Measurements from ENCODE around the gene UBAC1.
A peak's percentile ranks its signal among the peaks of the same experiment; 100 is the strongest.
"Not testable (repeated sequence)": the region's sequence is repeated elsewhere in the genome, so short reads cannot be mapped to it uniquely, and the experiment has no call there.

Gene UBAC1

GRCh38 chr9:135959814-135960213 is 1.4 kb downstream of the UBAC1 start:
- peak overlapping the region; percentile 71 for H3K4me3 ChIP-seq (ENCODE audit: low read length)
- H3K27ac ChIP-seq (ENCODE audit: low read depth, low read length) = no peak overlapping the region
- no peaks in the 10 kb centered on the region for H3K4me1 ChIP-seq (ENCODE audit: control insufficient read depth, insufficient read depth, low read length)
- no peaks in the 10 kb centered on the region for H3K36me3 ChIP-seq (ENCODE audit: control insufficient read depth, insufficient read depth, low read length)
- no peak overlapping the region for H3K9ac ChIP-seq (ENCODE audit: low read length)
- no peaks in the 10 kb centered on the region for H3K27me3 ChIP-seq (ENCODE audit: control insufficient read depth, insufficient read depth, low read length)

- Histone ChIP-seq H3K36me3 (ENCODE audit: control insufficient read depth, insufficient read depth, low read length) (peaks cover 4% of the 10 kb centered on the region), H3K4me3 (ENCODE audit: low read length) (no peak overlapping the region), H3K4me1 (ENCODE audit: control insufficient read depth, insufficient read depth, low read length) (no peaks in the 10 kb centered on the region), H3K27me3 (ENCODE audit: control insufficient read depth, insufficient read depth, low read length) (no peaks in the 10 kb centered on the region), H3K9ac (ENCODE audit: low read length) (no peak overlapping the region), H3K27ac (ENCODE audit: low read depth, low read length) (no peak overlapping the region)
Observed at GRCh38 chr9:135958485-135958884, 2.7 kb downstream of the UBAC1 start.

- Histone ChIP-seq H3K4me3 (ENCODE audit: low read length) (no peak overlapping the region), H3K36me3 (ENCODE audit: control insufficient read depth, insufficient read depth, low read length) (peaks cover 12% of the 10 kb centered on the region), H3K4me1 (ENCODE audit: control insufficient read depth, insufficient read depth, low read length) (no peaks in the 10 kb centered on the region), H3K27ac (ENCODE audit: low read depth, low read length) (no peak overlapping the region), H3K27me3 (ENCODE audit: control insufficient read depth, insufficient read depth, low read length) (no peaks in the 10 kb centered on the region), H3K9ac (ENCODE audit: low read length) (no peak overlapping the region)
Observed at GRCh38 chr9:135957431-135957830, 3.7 kb downstream of the UBAC1 start.

- H3K36me3 ChIP-seq (ENCODE audit: control insufficient read depth, insufficient read depth, low read length) = peaks cover 14% of the 10 kb centered on the region
- no peak overlapping the region for H3K9ac ChIP-seq (ENCODE audit: low read length)
- H3K27me3 ChIP-seq (ENCODE audit: control insufficient read depth, insufficient read depth, low read length) = no peaks in the 10 kb centered on the region
- H3K4me3 ChIP-seq (ENCODE audit: low read length) = no peak overlapping the region
- no peaks in the 10 kb centered on the region for H3K4me1 ChIP-seq (ENCODE audit: control insufficient read depth, insufficient read depth, low read length)
- H3K27ac ChIP-seq (ENCODE audit: low read depth, low read length) = no peak overlapping the region
Observed at GRCh38 chr9:135956802-135957174, 4.4 kb downstream of the UBAC1 start.

- Histone ChIP-seq H3K27me3 (ENCODE audit: control insufficient read depth, insufficient read depth, low read length) (no peaks in the 10 kb centered on the region), H3K27ac (ENCODE audit: low read depth, low read length) (no peak overlapping the region), H3K4me3 (ENCODE audit: low read length) (no peak overlapping the region), H3K4me1 (ENCODE audit: control insufficient read depth, insufficient read depth, low read length) (no peaks in the 10 kb centered on the region), H3K9ac (ENCODE audit: low read length) (no peak overlapping the region), H3K36me3 (ENCODE audit: control insufficient read depth, insufficient read depth, low read length) (peaks cover 14% of the 10 kb centered on the region)
Observed at GRCh38 chr9:135955934-135956801, 5.0 kb downstream of the UBAC1 start.

- peaks cover 16% of the 10 kb centered on the region for H3K36me3 ChIP-seq (ENCODE audit: control insufficient read depth, insufficient read depth, low read length)
- H3K4me3 ChIP-seq (ENCODE audit: low read length) = no peak overlapping the region
- no peak overlapping the region for H3K27ac ChIP-seq (ENCODE audit: low read depth, low read length)
Observed at GRCh38 chr9:135952664-135953206, 8.4 kb downstream of the UBAC1 start.

GRCh38 chr9:135951889-135952663 is 9.1 kb downstream of the UBAC1 start:
- no peaks in the 10 kb centered on the region for H3K4me1 ChIP-seq (ENCODE audit: control insufficient read depth, insufficient read depth, low read length)
- no peak overlapping the region for H3K27ac ChIP-seq (ENCODE audit: low read depth, low read length)
- no peak overlapping the region for H3K4me3 ChIP-seq (ENCODE audit: low read length)
- peaks cover 16% of the 10 kb centered on the region for H3K36me3 ChIP-seq (ENCODE audit: control insufficient read depth, insufficient read depth, low read length)
- no peaks in the 10 kb centered on the region for H3K27me3 ChIP-seq (ENCODE audit: control insufficient read depth, insufficient read depth, low read length)
- no peak overlapping the region for H3K9ac ChIP-seq (ENCODE audit: low read length)

More at GRCh38 chr9:135952664-135953206, 8.4 kb downstream of the UBAC1 start:
- Histone ChIP-seq H3K9ac (ENCODE audit: low read length) (no peak overlapping the region), H3K27me3 (ENCODE audit: control insufficient read depth, insufficient read depth, low read length) (no peaks in the 10 kb centered on the region), H3K4me1 (ENCODE audit: control insufficient read depth, insufficient read depth, low read length) (no peaks in the 10 kb centered on the region)

GRCh38 chr9:135951310-135951709 is 9.9 kb downstream of the UBAC1 start:
- peaks cover 18% of the 10 kb centered on the region for H3K36me3 ChIP-seq (ENCODE audit: control insufficient read depth, insufficient read depth, low read length)
- H3K27me3 ChIP-seq (ENCODE audit: control insufficient read depth, insufficient read depth, low read length); H3K4me1 ChIP-seq (ENCODE audit: control insufficient read depth, insufficient read depth, low read length); H3K4me3 ChIP-seq (ENCODE audit: low read length); H3K27ac ChIP-seq (ENCODE audit: low read depth, low read length); H3K9ac ChIP-seq (ENCODE audit: low read length): not testable (repeated sequence)

GRCh38 chr9:135950841-135951240 is 10.3 kb downstream of the UBAC1 start:
- not testable (repeated sequence) for H3K4me3 ChIP-seq (ENCODE audit: low read length); H3K27ac ChIP-seq (ENCODE audit: low read depth, low read length); H3K27me3 ChIP-seq (ENCODE audit: control insufficient read depth, insufficient read depth, low read length); H3K9ac ChIP-seq (ENCODE audit: low read length); H3K4me1 ChIP-seq (ENCODE audit: control insufficient read depth, insufficient read depth, low read length)
- H3K36me3 ChIP-seq (ENCODE audit: control insufficient read depth, insufficient read depth, low read length) = peaks cover 23% of the 10 kb centered on the region

GRCh38 chr9:135950135-135950682 is 11.0 kb downstream of the UBAC1 start:
- H3K27me3 ChIP-seq (ENCODE audit: control insufficient read depth, insufficient read depth, low read length) = no peaks in the 10 kb centered on the region
- no peak overlapping the region for H3K27ac ChIP-seq (ENCODE audit: low read depth, low read length)
- H3K9ac ChIP-seq (ENCODE audit: low read length) = no peak overlapping the region
- no peak overlapping the region for H3K4me3 ChIP-seq (ENCODE audit: low read length)
- H3K36me3 ChIP-seq (ENCODE audit: control insufficient read depth, insufficient read depth, low read length) = peaks cover 29% of the 10 kb centered on the region
- no peaks in the 10 kb centered on the region for H3K4me1 ChIP-seq (ENCODE audit: control insufficient read depth, insufficient read depth, low read length)

- Histone ChIP-seq H3K27me3 (ENCODE audit: control insufficient read depth, insufficient read depth, low read length) (no peaks in the 10 kb centered on the region), H3K36me3 (ENCODE audit: control insufficient read depth, insufficient read depth, low read length) (peaks cover 31% of the 10 kb centered on the region), H3K9ac (ENCODE audit: low read length) (no peak overlapping the region), H3K4me3 (ENCODE audit: low read length) (no peak overlapping the region), H3K27ac (ENCODE audit: low read depth, low read length) (no peak overlapping the region), H3K4me1 (ENCODE audit: control insufficient read depth, insufficient read depth, low read length) (no peaks in the 10 kb centered on the region)
Observed at GRCh38 chr9:135949501-135950134, 11.6 kb downstream of the UBAC1 start.

GRCh38 chr9:135948968-135949367 is 12.2 kb downstream of the UBAC1 start:
- Histone ChIP-seq H3K27ac (ENCODE audit: low read depth, low read length) (no peak overlapping the region), H3K27me3 (ENCODE audit: control insufficient read depth, insufficient read depth, low read length) (no peaks in the 10 kb centered on the region), H3K9ac (ENCODE audit: low read length) (no peak overlapping the region), H3K4me1 (ENCODE audit: control insufficient read depth, insufficient read depth, low read length) (no peaks in the 10 kb centered on the region), H3K36me3 (ENCODE audit: control insufficient read depth, insufficient read depth, low read length) (peaks cover 36% of the 10 kb centered on the region), H3K4me3 (ENCODE audit: low read length) (no peak overlapping the region)
